Measurements from ENCODE around the gene SERPINB2.
"Not testable (repeated sequence)": the region's sequence is repeated elsewhere in the genome, so short reads cannot be mapped to it uniquely, and the experiment has no call there.

The SERPINB2 gene

GRCh38 chr18:63889626-63890025 is 2.1 kb downstream of the SERPINB2 start:
- no peak for DNase-seq (ENCODE audit: low read depth, low spot score)

DNA sequence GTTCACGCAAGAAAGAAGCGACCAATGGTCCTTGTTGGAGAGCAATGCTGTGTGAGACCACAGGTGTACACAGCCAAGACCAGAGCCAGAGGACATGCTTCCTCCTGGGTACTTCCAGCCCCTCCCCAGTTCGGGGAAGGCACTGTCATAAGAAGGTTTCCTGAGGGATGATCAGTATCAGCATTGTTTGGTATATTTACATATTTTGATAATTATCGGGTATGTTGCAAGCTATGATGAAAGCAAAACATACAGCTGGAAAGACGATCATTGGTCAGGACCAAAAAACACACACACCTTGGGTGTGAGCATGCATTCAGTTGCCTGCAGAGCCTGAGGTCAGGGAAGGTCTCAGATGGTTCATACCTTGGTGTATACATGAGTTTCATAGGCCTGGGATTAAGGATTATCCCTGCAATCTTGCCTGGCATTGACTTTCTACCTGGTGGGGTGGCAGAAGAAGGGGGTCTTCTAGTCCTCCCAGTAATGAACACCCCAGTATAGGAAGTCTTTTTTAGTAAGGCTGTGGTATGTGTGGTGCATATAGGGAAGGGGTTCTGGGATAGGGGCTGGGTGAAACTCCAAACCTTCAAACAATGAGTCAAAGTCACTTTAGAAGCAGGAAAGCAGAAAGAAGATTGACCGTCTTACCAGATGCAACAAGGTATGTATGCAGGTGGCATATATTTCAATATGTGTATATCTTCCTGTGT is 2.9 kb downstream of the SERPINB2 start:
- DNase-seq (ENCODE audit: low read depth, low spot score) = no peak

DNA sequence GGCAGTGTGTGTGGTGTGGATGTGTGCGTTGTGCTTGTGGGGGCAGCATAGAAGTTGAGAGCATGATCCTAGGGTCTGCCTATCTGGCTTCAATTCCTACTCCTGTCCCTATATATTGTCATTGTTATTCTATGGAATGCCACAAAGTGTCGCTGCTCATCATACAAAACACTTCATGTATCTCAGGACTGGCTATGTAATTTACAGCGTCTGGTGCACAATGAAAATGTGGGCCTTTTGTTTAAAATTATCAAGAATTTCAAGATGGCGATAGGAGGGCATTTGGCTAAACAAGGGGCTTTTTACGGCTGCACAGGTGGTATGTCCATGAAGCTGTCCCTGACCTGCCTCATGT is 3.4 kb downstream of the SERPINB2 start:
- DNase-seq (ENCODE audit: low read depth, low spot score) = no peak

DNA sequence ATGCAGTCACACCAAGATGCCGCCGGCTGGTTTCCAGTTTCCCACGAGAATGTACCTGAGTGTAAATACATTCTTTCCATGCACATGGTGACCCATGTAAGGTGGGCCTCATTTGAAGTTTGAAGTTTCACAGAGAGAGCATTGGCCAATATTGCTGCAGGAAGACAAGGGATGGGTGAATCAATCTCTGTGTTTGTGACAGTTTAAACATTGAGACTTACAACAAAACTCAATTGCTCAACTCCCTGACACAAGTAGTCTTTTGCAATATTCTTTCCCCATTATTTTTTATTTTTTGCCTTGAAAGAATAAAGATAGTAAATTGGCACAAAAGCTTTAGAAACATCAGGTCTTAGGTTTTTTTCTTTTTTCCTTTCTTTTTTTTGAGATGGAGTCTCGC is 5.1 kb downstream of the SERPINB2 start:
- DNase-seq (ENCODE audit: low read depth, low spot score) = no peak

- no peak for DNase-seq (ENCODE audit: low read depth, low spot score)
Measured at GRCh38 chr18:63894106-63894772, 6.7 kb downstream of the SERPINB2 start.

DNA sequence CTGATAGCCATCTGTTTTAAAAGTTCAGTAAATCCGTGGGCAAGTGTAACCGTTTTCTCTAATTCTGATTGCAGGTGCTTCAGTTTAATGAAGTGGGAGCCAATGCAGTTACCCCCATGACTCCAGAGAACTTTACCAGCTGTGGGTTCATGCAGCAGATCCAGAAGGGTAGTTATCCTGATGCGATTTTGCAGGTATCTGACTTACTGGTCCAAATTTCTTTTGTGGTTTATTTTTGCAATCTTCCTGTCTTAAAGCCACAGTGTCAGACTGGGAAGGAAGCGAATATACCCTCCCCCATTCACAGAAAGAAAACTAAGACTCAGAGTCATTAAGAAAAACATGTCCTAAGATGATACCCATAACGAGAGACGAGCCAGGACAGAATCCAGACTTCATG is 7.7 kb downstream of the SERPINB2 start:
- no peak for DNase-seq (ENCODE audit: low read depth, low spot score)

DNA sequence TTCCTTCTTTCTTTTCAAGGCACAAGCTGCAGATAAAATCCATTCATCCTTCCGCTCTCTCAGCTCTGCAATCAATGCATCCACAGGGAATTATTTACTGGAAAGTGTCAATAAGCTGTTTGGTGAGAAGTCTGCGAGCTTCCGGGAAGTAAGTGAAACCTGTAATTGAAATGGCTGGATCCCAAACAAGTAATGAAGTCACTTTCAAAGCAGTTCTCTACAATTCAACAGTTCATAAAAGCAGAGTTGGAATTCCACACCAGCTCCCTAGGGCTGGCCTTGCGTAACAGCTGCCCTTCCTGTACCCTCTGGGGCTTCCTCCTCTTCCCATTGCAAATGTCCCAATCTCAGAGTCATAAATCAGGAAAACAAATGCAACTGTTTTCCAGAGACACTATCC is 9.6 kb downstream of the SERPINB2 start:
- no peak for DNase-seq (ENCODE audit: low read depth, low spot score)

- no peak for DNase-seq (ENCODE audit: low read depth, low spot score)
Measured at GRCh38 chr18:63899206-63899605, 11.7 kb downstream of the SERPINB2 start.

DNA sequence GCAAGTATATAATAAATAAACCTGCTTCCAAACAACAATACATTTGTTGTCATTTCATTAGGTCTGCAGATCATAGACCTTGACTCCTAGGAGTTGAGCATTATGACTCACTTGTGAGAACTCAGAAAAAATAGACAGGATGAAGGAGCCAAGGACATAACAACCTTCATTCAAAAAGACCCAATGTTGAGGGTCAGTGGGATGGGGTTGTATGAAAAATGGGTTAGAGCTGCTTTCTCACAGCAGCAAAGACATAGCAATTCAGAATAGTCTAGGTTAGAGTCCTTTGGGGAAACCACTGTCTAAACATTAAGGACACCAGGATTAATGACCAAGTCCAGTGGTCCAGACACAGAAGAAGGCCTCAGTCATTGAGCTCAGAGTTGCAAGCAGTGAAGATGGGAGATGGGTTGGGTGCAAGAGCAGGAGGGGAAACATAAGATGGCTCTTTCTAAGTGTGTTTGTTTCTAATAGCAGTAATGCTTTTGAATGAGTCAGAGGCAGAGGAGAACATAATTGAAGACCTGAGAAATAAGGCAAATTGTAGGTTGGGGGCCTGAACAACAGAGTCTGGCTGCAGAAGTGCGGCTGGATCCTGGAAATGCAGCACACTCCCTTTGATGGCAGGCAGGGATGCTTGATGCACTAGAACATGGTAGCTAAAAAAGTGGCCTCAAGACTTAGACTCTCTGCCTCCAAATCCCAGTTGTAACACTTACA is 16.5 kb downstream of the SERPINB2 start:
- no peak for DNase-seq (ENCODE audit: low read depth, low spot score)

- DNase-seq (ENCODE audit: low read depth, low spot score) = no peak
Measured at GRCh38 chr18:63904694-63905093, 17.2 kb downstream of the SERPINB2 start.

DNA sequence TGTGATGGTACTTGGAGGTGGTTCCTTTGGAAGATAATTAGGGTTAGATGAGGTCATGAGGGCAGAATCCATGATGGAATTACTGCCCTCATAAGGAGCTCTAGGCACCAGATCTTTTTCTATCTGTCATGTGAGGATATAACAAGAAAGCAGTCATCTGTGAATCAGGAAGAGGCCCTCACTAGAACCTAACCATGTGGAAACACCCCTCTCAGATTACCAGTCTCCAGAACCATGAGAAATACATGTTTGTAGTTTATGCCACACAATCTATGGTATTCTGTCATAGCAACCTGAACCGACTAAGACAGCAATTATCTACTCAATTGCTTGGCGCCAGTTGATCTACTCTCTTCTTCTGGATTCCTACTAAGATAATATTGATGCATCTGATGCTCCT is 17.9 kb downstream of the SERPINB2 start:
- no peak for DNase-seq (ENCODE audit: low read depth, low spot score)

DNA sequence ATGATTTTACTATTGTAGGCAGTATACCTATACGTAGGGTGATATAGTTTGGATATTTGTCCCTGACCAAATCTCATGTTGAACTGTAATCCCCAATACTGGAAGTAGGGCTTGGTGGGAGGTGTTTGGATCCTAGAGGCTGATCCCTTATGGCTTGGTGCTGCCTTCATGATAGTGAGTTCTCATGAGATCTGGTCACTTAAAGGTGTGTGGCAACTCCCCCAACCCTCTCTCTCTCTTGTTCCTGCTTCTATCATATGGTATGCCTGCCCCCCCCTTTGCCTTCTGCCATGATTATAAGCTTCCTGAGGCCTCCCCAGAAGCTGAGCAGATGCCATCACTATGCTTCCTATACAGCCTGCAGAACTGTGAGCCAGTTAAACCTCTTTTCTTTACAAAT is 18.6 kb downstream of the SERPINB2 start:
- no peak for DNase-seq (ENCODE audit: low read depth, low spot score)

- DNase-seq (ENCODE audit: low read depth, low spot score) = no peak
Measured at GRCh38 chr18:63907664-63908063, 20.2 kb downstream of the SERPINB2 start, which contains the start of gene SERPINB10. TSS of gene SERPINB10 (plus strand) at chr18:63907958. CDS start at chr18:63915511, 7,553 bp downstream.

DNA sequence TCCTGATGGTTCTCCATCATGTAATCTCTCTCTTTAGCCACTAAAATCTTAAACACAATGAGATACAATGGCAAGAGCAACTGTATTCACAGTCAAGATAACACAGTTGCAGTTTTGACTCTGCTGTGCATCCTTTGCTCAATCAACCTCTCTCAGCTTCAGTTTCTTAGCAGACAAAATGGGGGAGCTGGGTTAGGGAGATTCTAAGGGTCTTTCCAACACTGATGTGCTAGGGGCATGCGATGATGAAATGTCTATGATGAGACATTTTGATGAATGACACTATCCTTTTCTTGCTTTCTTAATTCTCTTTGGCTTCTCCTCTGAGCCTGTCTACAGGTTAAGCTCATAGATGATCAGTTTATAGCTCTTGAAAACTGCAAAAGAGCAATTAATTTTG is 21.4 kb downstream of the SERPINB2 start:
- no peak for DNase-seq (ENCODE audit: low read depth, low spot score)

- DNase-seq (ENCODE audit: low read depth, low spot score) = no peak
Measured at GRCh38 chr18:63909870-63910269, 22.4 kb downstream of the SERPINB2 start.

- DNase-seq (ENCODE audit: low read depth, low spot score) = no peak
Measured at GRCh38 chr18:63917817-63918216, 30.3 kb downstream of the SERPINB2 start.

DNA sequence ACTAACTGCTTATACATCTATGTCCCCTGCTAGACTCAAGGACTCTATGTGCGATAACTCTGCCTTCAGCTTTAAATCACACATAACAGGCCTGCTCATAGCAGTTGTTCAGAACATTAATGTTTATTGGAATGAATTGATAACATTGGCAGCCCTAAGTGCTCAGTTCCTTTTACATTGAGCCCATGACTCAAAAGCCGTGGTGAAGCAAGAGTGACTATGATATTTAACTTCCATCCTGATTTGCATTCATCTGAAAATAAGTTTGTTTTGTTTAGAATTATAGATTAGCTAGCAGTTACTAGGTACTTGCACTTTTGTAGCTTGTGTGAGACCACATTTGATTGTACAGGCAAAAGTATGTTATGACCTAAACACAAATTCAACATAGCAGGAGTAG is 34.5 kb downstream of the SERPINB2 start:
- no peak for DNase-seq (ENCODE audit: low read depth, low spot score)

- no peak for DNase-seq (ENCODE audit: low read depth, low spot score)
Measured at GRCh38 chr18:63924551-63924950, 37.0 kb downstream of the SERPINB2 start.

- DNase-seq (ENCODE audit: low read depth, low spot score) = no peak
Measured at GRCh38 chr18:63928331-63928730, 40.8 kb downstream of the SERPINB2 start.

GRCh38 chr18:63929369-63929768 is 41.9 kb downstream of the SERPINB2 start:
- not testable (repeated sequence) for DNase-seq (ENCODE audit: low read depth, low spot score)

DNA sequence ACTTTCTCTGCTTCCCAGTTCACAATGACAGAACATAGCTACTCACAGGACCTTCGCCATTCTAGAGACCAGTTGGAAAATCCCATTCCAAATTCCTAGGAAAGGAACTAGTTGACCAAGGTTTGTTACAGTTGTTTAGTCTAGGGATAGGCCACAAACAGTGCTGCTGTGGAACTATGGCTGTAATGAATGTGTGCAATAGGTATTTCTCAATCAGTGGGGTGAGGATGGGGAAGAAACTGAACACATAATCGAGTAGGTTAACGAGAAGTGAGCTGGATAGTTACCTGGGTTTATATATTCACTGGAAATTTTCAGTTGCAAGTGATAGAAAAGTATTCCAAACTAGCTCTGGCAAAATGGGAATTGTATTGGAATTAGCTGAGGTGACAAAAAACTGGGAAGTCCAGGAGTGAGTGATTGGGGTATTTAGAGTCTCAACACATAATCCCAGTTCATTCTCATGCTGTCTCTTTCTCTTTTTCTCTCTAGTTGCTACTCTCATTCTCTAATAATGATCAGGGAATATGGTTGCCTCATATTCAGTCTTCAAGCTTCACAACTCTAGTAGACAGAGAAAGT is 43.4 kb downstream of the SERPINB2 start:
- DNase-seq (ENCODE audit: low read depth, low spot score) = no peak

DNA sequence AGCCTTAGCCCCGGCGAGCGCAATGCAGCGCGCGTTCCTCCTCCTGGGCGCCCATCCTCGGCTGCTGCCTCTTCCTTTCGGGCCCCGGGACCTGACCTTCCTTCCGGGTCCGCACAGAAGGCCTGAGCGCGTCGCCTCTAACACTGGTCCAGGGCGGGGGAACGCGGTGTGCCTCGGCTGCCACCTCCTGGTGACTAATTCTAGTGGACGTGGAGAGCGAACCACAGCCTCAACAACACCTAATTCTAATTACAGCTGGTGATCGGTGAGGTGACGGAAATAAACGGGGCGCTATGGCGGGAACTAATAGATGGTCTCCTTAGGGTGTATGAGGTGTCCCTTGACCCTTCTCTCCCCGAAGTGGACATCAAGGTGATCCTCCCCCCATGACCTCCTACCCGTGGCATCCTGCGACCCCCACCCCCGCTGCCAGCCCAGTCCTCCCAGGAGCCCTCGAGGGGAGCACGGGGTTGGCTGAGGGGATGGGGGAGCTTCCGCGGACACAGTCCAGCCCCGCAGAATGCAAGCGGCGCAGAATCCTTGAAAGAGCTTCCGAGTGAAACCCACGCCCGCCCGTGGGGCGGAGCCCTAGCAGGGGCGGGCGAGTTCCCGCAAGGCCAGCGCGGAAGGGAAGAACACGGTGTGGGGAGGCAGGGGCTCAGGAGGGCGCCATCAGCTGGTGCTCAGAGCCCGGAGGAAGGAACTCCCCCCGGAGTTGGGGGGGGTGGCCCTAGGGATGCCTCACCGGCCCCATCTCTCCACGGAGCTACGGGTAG is 48.8 kb downstream of the SERPINB2 start:
- no peak for DNase-seq (ENCODE audit: low read depth, low spot score)
